Measurements from ENCODE around the gene EPB41L1.

The EPB41L1 gene

DNA sequence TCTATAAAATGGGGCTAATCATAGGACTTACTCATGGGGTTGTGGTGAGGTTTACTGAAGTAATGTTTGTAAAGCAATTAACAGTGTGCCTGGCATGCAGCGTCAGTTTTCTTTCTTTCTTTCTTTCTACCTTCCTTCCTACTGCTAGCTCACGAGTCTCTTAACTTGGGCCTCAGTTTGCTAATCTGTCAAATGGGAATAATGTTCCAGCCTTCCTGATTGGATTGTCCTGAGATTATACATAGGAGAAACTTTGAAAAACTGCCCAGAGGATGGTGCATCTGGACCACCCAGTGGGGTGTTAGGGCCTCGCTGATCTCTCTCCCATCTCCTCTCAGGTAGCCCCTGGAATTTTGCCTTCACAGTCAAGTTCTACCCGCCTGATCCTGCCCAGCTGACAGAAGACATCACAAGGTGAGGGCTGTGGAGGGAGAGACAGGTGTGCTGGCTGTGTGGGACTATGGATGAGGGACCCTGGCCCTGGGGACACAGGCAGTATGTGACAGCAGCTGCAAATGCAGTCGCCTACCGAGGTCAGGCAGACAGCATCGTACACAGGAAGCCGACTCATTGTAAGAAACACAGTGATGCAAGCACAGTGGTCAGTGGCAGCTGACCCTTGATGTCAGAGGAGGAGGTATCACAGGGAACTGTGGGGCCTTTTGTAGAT is 27.5 kb downstream of the EPB41L1 start:
- intact Hi-C loops (cut with DNase I; ENCODE audit: low total_unique reads) = no loop called here
- no peak overlapping the region for H3K27ac ChIP-seq
- no peaks in the 10 kb centered on the region for H3K27me3 ChIP-seq
- peaks cover 0 to 82% (median 54%) of the 10 kb centered on the region in 3 donors for H3K36me3 ChIP-seq
- no peaks in the 10 kb centered on the region for H3K4me1 ChIP-seq
- H3K9me3 ChIP-seq = no peaks in the 10 kb centered on the region
- no peak for DNase-seq
- H3K4me3 ChIP-seq = no peak overlapping the region
- TF ChIP-seq CTCF (IDR thresholded peaks at IDR 0.05) = no peak

DNA sequence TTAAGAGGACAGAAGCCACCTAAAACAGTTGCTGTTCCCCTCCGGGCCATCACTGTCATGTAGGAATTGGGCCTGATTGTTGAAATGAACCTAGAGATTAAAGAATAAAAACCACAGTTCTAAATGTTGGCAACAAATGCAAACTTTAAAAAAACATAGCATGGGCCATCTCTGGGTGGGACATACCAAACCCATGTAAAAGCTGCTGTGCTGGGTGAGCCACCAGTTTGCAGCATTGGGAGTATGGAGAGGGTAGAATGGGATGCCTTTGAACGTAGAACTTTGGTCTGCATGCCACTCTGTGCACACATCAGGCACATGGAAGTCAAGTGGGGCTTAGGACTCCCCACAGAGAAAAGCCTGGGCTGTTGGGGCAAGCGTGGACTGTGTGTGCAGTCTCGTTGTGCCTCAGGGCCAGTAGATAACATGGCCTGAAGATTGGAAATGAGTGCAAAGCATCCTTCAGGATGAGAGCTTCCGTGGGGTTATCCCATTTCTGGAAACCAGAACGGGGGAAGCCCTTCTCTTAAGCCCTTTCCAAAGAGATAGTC is 28.1 kb downstream of the EPB41L1 start:
- no peaks in the 10 kb centered on the region for H3K27me3 ChIP-seq
- no peaks in the 10 kb centered on the region for H3K4me1 ChIP-seq
- intact Hi-C loops (cut with DNase I; ENCODE audit: low total_unique reads) = no loop called here
- no peak for DNase-seq
- no peak overlapping the region for H3K4me3 ChIP-seq
- TF ChIP-seq CTCF (IDR thresholded peaks at IDR 0.05) = no peak
- H3K27ac ChIP-seq = no peak overlapping the region
- H3K9me3 ChIP-seq = no peaks in the 10 kb centered on the region
- H3K36me3 ChIP-seq = peaks cover 0 to 82% (median 54%) of the 10 kb centered on the region in 3 donors

GRCh38 chr20:36183155-36183944 is 28.8 kb downstream of the EPB41L1 start:
- Histone ChIP-seq H3K27me3 (no peaks in the 10 kb centered on the region), H3K27ac (no peak overlapping the region), H3K4me3 (no peak overlapping the region), H3K4me1 (no peaks in the 10 kb centered on the region), H3K36me3 (peaks cover 0 to 82% (median 53%) of the 10 kb centered on the region in 3 donors), H3K9me3 (no peaks in the 10 kb centered on the region)
- TF ChIP-seq CTCF (IDR thresholded peaks at IDR 0.05) = no peak
- DNase-seq = no peak
- intact Hi-C loops (cut with DNase I; ENCODE audit: low total_unique reads) = no loop called here

DNA sequence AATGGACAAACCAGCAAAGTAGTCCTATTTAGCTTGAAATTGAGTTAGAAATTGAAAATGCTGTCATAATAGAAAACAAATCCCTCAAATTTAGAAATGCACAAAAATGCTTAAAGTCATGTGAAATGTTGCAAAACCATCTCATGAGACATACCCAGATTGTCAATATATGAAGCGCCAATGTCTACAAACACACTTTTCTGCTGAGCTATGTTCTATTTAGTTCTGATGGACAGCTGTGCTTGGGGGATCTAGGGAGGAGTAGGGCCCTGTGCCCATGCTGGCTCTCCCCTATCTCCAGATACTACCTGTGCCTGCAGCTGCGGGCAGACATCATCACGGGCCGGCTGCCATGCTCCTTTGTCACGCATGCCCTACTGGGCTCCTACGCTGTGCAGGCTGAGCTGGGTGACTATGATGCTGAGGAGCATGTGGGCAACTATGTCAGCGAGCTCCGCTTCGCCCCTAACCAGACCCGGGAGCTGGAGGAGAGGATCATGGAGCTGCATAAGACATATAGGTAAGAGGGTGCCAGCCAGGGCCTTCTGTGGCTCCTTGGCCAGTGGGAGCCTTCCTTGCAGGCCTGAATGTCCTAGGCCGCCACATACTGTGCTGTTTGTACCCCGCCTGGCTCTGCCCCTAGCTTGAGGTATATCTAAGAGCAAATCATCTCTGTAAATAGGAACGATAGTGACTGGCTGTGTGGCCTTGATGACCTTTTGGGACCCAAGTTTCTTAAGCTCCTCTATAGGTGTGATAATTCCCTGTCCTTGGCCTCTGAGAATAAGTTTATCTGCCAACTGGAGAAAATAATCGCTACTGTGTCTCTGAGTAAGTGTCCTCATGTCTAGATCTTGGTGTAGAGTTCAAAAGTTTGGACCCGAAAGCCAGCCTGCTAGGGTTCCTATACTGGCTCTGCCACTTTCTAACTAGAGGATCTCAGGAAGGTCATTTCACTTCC is 30.6 kb downstream of the EPB41L1 start:
- H3K4me1 ChIP-seq = no peaks in the 10 kb centered on the region
- no peak overlapping the region for H3K27ac ChIP-seq
- peaks cover 7 to 83% (median 57%) of the 10 kb centered on the region in 3 donors for H3K36me3 ChIP-seq
- intact Hi-C loops (cut with DNase I; ENCODE audit: low total_unique reads) = no loop called here
- no peak for DNase-seq
- H3K9me3 ChIP-seq = no peaks in the 10 kb centered on the region
- TF ChIP-seq CTCF (IDR thresholded peaks at IDR 0.05) = no peak
- no peaks in the 10 kb centered on the region for H3K27me3 ChIP-seq
- H3K4me3 ChIP-seq = no peak overlapping the region

DNA sequence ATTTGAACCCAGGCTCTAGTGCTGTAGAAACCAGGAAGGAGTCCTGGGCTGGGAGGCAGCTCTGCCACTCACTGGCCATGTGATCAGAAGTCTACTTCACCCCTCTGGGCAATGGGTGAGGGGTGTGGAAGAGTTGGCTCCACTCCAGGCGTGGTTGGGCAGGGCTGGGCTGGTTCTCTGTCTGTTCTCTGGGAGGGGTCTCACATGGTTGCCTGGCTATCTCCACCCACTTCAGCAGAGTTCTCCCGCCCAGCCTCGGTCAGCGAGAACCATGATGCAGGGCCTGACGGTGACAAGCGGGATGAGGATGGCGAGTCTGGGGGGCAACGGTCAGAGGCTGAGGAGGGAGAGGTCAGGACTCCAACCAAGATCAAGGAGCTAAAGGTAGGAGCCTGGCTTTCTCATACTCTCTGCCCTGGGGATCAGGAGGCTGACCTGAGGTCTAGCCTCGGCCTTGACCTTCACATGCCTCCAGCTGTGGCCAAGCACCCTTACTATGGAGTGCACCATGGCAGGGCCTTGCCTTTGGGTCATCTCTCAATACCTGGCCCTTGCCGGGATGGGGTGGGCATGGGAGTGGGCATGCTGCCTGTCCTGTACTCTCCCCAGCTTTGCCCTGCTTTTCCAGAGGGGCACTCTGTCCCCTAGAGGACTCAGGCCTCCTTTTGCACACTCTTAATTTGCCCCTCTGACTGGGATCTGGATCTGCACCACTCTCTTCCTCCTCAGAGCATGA is 39.6 kb downstream of the EPB41L1 start:
- Histone ChIP-seq H3K4me1 (no peaks in the 10 kb centered on the region), H3K9me3 (no peaks in the 10 kb centered on the region), H3K4me3 (no peak overlapping the region), H3K27ac (no peak overlapping the region), H3K36me3 (peaks cover 2 to 99% (median 59%) of the 10 kb centered on the region in 3 donors), H3K27me3 (no peaks in the 10 kb centered on the region)
- TF ChIP-seq CTCF (IDR thresholded peaks at IDR 0.05) = no peak
- DNase-seq = no peak
- intact Hi-C loops (cut with DNase I; ENCODE audit: low total_unique reads) = no loop called here
